Right lung (tissue), 5 donors: ENCODE measurements around the gene PC. TPM values are rescaled to one million over a fixed set of nuclear protein-coding genes. Genes with fewer than 3 reads are reported as not detected.

ENCODE experiments used
- DNase-seq, 2 donors: peaks; one replicate each; pipeline ENCODE4 v3.0.0-alpha.2; 2013
- polyA plus RNA-seq, 5 donors: library from polyadenylated mRNA; unstranded; fragments of 120-200 nt; gene quantifications; one replicate each; pipeline versions ENCODE4 v1.2.1 to v1.2.3, GENCODE V29; 2013; ENCODE audit warnings: inconsistent platforms in 1 of 5, low replicate concordance in 1 of 5; ENCODE audit not compliant: insufficient read length in 5 of 5, insufficient read depth in 1 of 5

PC gene
- polyA plus RNA-seq, 5 donors = 6.4 to 14.1 (median 8.0) TPM

GRCh38 chr11:66868082-66868725 lies 90.0 kb downstream of the PC start:
- DNase-seq = no peak

DNA sequence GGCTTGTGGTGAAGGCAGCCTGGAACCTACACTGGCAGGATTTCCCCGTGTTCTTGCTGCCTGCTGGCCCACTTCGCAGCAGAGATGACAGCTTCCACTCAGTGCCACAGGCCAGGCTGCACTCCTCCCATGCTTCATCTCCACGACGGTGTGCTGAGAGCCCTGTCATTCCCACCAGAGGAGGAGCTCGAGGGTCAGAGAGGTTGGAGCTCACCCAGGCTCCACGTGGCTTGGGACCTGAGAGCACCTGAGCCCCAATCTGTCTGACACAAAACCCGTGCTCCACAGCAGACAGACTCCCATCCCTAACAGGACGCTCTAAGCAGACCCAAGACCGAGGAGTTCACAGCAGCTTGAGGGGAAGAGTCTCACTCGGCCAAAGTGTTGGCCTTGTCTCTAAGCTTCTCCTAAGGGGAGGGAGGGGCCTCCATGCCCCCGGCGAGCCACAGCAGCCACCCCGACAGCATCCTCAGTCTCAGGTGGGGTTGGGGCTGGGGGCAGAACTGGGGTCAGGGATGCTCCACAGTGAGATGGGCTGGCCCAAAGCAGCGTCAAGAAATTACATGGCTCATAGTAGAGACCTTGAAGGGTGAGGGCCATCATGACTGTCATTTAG lies 90.7 kb downstream of the PC start:
- DNase-seq = no peak

DNA sequence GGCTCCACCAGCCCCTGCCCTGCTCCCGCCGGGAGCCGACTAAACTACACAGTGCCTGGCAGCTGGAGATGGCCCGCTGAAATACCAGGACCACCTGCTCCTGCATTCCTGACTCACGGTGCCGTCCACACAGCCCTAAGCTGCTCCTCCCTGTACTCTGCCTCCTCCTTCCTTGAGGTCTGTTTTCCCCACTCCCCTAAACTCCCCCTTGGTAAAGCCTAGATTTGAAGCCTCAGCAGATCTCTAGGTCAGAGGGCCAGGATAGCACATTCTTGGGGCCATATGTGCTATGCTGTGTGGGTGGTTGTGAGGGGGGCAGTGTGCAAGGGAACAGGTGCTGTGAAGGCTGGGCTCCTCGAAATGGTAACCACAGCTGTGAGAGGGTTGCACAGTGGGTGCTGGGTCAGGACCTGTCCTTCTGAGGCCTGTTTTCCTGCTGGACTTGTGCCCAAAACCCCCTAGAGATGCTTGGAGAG lies 91.6 kb downstream of the PC start:
- DNase-seq = no peak

- DNase-seq = no peak
Observed at GRCh38 chr11:66866007-66866406, 92.2 kb downstream of the PC start.

DNA sequence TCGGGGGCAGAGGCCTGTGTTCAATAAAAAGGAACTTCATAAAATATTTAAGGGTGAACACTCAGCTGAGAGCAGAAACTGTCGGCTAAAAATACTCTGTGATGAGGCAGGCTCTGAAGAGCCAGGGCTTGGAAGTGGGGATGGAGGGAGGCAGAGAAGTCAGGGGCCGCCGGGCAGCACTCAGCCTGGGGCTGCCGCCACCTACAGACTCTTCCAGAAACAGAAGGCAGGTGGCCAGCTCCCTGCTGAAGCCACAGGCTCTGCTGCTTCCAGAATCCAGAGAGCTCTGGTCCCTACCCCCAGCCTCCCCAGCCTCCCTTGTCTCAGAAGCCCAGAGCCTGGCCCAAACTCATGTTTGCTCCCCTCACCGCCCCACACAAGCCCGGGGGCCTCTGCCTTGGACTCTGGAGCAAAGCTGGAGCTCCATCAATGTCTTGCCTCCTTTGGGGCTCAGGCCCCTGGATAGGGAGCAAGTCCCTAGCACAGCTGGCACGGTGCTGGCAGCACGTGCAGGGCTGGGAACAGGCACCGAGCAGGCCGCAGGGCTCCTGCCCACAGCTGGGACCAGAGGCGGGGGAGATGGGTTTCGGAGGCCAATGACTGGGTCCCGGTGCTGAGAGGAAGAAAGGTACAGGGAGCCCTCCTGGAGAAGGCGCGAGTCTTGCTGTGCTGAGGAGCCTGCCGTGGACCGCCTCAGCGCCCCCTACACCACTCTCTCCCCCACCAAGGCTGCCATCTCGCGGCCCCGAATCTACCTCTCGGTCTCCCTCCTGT lies 93.1 kb downstream of the PC start:
- DNase-seq = no peak

- no peak for DNase-seq
Observed at GRCh38 chr11:66864172-66864901, 93.8 kb downstream of the PC start.

GRCh38 chr11:66863428-66864125 lies 94.6 kb downstream of the PC start:
- DNase-seq = no peak

- no peak for DNase-seq
Observed at GRCh38 chr11:66862559-66863037, 95.6 kb downstream of the PC start.

DNA sequence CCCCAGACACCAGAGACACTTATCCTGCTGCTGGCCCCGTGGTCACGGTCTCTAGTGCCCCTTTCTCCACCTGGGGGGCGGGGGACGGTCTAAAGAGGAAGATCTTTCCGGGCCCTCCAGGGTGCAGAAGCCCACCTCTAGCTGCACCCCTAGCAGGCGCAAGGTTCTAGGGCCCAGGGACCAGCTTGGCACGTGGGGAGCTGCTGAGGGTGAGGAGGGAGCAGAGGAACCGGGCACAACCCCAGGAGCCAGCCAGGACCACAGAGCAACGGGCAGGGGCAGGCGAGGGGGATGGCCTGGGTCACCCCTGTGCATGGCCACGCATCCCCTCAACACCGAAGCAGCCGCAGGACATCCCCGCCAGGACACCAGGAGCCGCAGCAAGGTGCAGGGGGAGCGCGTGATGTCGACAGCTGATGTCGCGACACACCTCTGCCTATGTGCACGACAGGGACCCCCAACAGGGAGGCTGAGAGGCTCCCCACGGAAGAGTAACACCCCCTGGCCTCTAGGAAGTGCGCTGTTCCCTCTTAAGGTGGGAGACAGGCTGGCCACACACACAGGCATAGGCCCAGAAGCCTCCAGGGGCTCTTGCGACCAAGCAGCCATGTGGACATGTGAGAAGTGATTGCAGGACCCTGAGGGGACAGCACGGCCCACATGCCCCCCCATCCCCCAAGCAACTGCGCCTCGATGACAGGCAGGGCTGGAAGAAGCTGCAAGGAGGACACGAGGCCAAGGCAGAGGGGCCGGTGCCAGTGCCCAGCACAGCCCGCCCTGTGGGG lies 96.2 kb downstream of the PC start:
- no peak for DNase-seq

DNA sequence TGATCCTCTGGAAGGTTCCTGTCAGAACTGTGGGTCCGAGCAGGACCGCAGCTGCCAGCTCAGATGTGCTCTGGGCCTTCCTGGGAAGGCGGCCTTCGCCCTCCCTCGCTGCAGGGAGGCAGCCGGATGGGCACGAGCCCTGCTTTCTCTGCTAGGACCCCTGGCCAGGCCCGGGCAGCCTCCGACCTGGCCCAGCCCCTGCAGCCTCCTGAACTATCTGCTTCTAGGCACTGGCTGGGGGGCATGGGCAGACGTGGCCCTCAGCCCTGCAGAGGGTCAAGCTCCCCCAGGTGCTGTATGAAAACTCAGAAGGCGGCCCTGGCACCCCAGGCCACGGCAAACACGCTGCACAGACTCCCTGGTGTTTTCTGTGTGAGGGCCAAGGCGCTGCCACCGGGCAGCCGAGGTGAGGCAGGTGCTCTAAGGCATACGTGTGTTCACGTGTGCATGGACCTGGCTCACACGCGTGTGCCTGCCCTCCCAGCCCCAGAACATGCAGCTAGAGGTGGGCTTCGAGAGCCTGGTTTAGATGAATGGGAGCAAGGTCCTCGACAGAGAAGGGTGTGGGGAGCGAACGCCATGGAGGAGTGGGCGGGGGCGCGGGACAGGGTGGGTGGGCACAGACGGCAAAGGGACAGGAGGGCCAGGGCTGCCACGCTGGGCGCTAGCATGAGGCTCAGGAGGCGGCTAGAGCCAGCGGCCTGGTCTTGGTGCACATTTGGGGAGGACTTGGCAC lies 97.0 kb downstream of the PC start:
- DNase-seq = no peak

GRCh38 chr11:66860449-66860831 lies 97.7 kb downstream of the PC start:
- no peak for DNase-seq

DNA sequence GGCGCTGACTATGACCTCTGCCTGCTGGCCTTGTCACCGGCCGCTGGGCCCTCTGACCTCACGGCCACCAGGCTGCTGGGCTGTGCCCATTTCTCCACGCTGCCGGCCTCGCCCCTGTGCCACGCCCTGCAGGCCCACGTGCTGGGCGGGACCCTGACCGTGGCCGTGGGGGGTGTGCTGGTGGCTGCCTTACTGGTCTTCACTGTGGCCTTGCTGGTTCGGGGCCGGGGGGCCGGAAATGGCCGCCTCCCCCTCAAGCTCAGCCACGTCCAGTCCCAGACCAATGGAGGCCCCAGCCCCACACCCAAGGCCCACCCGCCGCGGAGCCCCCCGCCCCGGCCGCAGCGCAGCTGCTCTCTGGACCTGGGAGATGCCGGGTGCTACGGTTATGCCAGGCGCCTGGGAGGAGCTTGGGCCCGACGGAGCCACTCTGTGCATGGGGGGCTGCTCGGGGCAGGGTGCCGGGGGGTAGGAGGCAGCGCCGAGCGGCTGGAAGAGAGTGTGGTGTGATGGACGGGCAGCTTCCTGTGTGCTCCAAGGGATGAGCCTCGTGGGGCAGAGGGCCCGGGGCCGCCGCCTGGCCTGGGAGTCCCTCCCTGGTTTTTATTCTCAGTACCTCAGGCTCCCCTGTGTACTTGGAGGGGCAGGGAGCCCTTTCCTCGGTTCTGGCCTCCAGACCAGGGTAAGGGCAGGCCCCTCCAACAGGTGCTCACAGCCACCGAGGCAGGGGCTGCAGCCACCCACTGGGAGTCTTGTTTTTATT lies 98.3 kb downstream of the PC start:
- DNase-seq = no peak

GRCh38 chr11:66858939-66859685 lies 99.1 kb downstream of the PC start:
- no peak for DNase-seq

GRCh38 chr11:66858186-66858938 lies 99.8 kb downstream of the PC start:
- DNase-seq = no peak

DNA sequence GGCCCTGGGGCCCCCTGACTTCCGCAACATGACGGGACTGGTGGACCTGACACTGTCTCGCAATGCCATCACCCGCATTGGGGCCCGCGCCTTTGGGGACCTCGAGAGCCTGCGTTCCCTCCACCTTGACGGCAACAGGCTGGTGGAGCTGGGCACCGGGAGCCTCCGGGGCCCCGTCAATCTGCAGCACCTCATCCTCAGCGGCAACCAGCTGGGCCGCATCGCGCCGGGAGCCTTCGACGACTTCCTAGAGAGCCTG lies 100.3 kb downstream of the PC start:
- DNase-seq = no peak

DNA sequence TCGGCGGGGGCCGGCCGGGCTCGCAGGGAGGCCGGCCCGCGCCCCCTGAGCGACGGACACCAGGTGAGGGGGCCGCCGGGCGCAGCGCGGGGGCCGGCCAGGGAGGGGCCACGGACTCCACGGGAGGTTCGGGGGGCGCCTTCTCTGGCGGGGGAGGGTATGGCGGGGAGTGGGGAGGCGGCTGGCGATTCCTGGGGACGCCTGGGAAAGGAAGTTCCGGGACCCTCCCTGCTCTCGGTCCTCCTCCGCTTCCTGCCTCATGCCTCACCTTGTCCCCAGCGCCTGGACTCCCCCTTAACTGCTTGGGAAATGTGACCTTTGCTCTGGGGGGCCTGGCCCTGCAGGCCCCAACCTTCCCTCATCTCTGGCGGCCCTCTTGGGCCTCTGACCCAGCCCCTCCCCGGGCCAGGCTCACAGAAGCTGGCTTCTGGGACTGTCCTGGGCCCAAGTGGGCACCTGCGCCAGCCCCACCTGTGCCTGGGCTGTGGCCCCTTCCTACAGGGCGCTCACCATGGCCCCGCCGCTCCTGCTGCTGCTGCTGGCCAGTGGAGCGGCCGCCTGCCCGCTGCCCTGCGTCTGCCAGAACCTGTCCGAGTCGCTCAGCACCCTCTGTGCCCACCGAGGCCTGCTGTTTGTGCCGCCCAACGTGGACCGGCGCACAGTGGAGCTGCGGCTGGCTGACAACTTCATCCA lies 100.8 kb downstream of the PC start:
- DNase-seq = no peak

- no peak for DNase-seq
Observed at GRCh38 chr11:66856496-66857233, 101.5 kb downstream of the PC start, which contains the start of gene LRFN4. LRFN4 (plus strand) TSS chr11:66857064; CDS start chr11:66857745, 681 bp downstream.
